Prostate gland (tissue), 2 donors: ENCODE measurements around the gene KCND3.

Experiments
- POLR2A ChIP-seq: fragments of 450-650 bp; IDR thresholded peaks from one replicate; pipeline ENCODE4 v1.6.1; 2016; ENCODE audit warnings: antibody characterized with exemption, mild to moderate bottlenecking
- POLR2AphosphoS5 ChIP-seq: sonication (generic); formaldehyde crosslinking; IDR thresholded peaks from one replicate; pipeline ENCODE4 v1.6.1; 2017; ENCODE audit warnings: antibody characterized with exemption
- TF ChIP-seq, protein P1 (sequence below), 4 experiments: fragments of 200-600 bp in 2 of 4; fragments of 450-650 bp in 2 of 4; sonication (generic) in 2 of 4; IDR thresholded peaks; 1 replicate in 3 of 4; 2 replicates in 1 of 4; pipeline ENCODE4 v1.5.1; 2016 to 2019; ENCODE audit warnings: antibody characterized with exemption in 4 of 4, mild to moderate bottlenecking in 2 of 4, moderate library complexity in 2 of 4

DNA sequence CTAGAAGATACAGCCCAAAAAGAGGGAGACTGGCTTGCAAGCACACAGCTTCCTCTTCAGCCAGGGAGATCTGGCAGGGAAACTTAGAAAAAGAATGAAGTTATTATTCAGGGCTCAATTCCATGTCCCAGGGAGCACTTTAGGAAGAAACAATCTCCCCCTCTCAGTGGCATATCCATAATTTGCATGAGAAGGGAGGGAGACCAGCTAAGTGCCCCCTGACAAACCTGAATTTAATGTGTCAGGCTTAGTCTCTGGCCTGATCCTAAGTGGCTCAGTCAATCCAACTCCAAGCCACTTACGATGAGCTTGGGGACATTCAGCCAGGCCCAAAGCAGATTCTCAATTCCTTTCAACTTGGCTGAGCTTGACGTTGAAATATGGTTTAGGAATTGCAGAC is 17.7 kb upstream of the KCND3 start:
- TF ChIP-seq, protein P1, sequence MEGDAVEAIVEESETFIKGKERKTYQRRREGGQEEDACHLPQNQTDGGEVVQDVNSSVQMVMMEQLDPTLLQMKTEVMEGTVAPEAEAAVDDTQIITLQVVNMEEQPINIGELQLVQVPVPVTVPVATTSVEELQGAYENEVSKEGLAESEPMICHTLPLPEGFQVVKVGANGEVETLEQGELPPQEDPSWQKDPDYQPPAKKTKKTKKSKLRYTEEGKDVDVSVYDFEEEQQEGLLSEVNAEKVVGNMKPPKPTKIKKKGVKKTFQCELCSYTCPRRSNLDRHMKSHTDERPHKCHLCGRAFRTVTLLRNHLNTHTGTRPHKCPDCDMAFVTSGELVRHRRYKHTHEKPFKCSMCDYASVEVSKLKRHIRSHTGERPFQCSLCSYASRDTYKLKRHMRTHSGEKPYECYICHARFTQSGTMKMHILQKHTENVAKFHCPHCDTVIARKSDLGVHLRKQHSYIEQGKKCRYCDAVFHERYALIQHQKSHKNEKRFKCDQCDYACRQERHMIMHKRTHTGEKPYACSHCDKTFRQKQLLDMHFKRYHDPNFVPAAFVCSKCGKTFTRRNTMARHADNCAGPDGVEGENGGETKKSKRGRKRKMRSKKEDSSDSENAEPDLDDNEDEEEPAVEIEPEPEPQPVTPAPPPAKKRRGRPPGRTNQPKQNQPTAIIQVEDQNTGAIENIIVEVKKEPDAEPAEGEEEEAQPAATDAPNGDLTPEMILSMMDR (IDR thresholded peaks at IDR 0.05), result no peak
- TF ChIP-seq POLR2A, result no peak
- no peak for TF ChIP-seq POLR2AphosphoS5
